Nucleus accumbens (tissue), 56 donors: ENCODE measurements around the gene STAT1.

Experiments used
- DNase-seq, 56 donors: peaks; one replicate each; lab custom pipeline; 2025; lab: John Stamatoyannopoulos, UW

STAT1 gene

GRCh38 chr2:190927301-190927700, 86.7 kb downstream of the STAT1 start:
- DNase-seq, result no peak

- DNase-seq, result no peak
Observed at GRCh38 chr2:190922376-190922775, 91.6 kb downstream of the STAT1 start.

GRCh38 chr2:190920085-190920484, 93.9 kb downstream of the STAT1 start:
- DNase-seq, result no peak
